NCI-H1694 treated with DMSO at 0.1 percent for 48 hours (cell line): ENCODE data around the gene SEMA6C.

Experiments used
- DNase-seq: peaks from one replicate; lab custom pipeline; 2025; lab: John Stamatoyannopoulos, UW

The SEMA6C gene

DNA sequence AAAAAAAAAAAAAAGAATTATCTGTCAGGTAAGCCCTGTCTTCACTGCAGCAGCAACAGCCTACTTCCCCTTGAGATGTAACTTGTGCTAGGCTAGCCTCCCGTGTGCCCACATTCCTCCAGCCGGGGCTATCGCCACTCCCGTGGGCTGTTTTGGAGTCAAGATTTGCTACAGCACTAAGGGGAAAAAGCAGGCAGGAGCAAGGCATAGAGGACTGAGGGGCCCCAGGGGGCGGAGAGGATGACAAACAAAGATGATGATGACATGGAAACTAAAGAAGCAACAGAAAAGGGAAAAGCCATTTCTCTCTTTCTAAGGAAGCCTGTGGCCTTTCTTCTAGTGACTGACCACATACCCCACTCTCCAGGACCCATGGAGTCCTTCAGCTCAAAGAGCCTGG is 11.9 kb upstream of the SEMA6C start:
- no peak for DNase-seq

DNA sequence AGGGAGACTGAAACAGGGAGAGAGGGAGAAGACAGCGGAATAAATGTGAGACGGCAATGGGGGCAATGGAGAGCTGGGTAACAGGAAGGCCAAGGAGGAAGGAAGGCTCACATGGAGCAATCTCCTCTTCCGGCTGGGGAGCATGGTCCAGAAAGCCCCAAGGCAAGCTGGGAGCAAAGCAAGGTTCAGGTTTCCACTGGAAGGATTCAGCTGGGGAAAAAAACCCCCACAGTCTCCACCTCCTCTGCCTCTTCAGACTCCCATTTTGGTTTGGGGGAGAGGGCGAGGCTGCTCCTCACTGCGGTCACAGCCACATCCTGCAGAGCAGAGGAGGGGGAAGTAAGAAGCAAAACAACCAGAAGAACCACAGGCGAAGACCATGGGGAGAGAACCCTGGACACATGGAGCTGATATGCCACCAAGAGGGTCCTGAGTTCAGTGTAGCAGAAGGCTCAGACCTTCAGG is 10.7 kb upstream of the SEMA6C start:
- DNase-seq: no peak

DNA sequence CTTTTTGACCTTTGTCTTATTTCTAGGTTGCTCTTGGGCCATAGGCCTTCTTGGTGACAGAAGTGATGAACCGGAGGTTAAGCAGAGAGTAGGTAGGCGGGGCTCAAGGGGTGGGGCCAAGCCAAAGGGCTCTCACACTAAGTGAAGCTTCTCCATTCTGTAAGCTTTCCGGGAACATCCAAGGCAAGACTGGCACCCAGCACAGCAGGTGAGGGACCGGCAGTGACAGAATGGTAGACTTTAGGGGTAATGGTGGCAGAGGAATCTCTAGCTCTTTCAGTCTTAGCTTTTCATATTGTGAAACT is 10.0 kb upstream of the SEMA6C start, which contains the start of gene TNFAIP8L2:
Gene TNFAIP8L2 (plus strand): TSS at position 135 of the 305 bp plus-strand sequence. CDS start 2,049 bp downstream, outside the sequence.
- DNase-seq: no peak

DNA sequence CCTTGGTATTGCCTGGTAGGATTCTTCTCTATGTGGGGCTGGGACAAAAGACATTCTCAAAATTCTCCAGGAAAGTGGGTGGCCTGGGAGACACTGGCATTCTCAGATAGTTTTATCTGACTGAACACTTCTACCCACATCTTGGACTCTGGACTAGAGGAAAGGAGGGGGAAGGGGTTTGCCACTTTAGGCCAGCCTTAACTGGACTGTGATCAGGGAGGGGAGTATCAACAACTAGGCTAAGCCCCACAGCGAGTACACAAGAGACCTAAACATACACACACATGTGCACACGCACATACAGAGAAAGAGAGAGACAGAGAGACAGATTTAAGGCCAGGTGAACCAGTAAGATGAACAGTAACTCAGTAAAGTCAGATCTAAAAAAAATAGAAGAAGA is 1.2 kb upstream of the SEMA6C start:
- DNase-seq: no peak

DNA sequence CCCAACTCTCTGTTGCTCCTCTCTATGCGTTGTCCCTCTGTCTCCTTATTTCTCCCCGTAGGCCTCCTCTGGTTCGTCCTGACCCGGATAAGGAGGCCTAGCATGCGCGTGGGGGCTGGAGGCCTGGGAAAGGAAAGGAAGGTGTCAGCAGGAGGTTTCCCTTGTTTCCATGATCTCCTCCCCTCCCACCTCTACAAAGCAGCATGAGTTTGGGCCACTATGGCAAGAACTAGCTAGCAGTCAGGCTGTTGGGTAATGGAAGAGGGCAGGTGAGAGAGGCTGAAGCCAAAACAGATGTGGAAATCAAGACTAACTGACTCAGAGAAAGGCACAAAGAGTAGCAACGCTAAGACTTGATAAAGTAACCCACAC is 687 bp upstream of the SEMA6C start:
- no peak for DNase-seq

DNA sequence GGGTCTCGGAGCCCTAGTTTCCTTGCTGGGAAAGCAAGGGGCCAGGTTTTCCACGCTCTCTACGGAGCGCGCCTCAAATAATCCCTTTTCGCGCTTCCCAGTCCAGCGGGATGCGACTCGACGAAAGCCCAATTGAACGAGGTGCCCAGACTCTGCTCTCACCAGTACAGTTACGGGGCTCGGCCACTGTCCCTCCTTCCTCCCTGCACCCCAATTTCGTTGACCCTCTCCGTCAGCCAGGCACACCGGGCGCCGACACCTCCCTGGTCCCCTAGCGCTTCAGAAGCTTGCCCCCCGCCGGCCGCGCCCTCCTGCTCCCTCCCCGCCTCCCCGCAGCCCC is 389 bp downstream of the SEMA6C start:
- no peak for DNase-seq

DNA sequence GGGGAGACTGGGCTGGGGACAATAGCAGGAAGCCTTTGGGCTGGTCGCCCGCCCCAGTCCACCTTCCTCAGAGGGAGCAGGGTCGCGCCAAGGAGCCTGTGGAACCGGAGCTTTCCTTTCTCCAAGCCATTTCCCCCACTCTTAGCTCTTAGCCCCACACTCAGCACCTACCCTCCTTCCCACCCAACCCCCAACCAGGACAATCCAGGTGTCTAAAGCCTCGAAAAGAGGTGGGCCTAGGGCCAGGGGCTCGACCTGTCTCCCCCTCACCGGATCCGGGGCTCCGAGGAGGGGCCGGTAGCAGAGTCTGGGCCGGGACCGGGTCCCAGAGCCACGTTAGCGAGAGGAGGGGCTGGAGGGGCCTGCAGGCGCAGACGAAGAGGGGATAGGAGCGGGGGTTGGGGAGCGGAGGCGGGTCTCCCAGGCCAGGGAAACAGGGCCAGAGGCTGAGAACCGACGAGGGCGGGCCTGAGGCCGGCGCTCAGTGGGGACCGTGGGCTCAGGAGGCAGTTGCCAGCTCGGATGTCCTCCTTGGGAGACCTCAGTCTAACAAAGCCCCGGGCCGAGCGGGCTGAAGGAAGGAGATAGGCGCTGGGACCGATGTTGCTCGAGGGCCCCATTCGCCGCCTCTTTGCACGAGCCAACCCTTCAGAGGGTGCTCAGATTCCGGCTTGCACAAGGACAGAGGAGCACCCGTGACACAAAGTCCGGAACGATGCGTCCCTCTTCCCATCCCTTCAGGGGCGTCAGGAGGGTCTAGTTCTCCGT is 943 bp downstream of the SEMA6C start:
- DNase-seq: no peak

DNA sequence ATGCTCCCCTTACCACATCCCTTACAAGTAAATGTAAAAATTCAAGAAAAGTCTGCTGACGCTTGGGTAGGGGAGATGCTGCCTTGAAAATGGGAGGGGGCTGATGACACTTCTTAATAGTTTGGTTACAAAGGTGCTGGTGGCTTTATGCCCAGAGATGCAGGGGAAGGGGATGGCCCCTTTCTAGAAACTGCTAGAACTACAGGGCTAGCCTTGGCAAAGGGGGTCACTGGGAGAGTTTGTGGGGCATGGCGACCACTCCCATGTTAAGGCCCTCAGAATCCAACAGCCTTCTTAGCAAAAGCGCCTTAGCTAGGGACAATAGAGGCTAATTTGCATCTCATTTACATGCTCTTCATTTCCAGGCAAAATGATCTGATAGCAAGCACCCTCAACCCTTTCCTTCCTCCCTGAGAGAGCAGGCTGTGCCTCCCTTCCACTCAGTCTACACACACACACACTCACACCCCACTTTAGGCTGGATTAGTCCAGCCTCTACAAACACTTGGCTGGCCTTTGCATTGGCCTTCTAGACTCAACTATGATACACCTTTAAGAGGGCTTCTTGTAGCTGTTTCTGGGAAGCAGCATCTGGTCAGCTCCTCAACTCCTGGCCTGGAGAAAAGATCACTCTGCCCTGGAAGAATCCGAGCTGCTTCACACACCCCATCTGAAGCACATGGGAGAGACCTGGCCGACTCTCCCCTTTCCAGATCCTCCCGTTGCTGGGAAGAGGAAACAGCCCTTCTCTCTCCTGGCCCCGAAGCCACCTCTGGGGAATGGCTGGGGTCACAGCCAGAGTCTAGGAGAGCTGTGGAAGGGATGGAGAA is 1.7 kb downstream of the SEMA6C start:
- no peak for DNase-seq

DNA sequence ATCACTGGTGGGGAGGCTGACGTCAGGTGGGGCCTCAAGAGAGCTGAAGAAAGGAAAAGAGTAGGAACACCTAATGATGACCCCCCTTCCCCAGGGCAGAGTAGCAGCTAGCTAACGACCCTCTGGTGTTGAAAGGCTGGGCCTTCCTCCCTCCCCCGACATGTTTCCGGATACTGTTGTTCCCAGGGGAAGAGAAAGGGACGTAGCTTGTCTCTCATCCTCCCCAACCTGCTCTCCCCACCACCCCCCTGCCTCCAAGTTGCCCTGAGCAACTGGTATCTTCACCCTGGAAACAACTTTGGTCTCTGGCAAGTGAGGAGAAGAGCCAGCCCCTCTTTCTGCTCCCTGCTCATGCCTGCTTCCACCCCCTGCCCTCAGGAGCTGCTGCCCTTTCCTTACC is 2.4 kb downstream of the SEMA6C start:
- DNase-seq: no peak

DNA sequence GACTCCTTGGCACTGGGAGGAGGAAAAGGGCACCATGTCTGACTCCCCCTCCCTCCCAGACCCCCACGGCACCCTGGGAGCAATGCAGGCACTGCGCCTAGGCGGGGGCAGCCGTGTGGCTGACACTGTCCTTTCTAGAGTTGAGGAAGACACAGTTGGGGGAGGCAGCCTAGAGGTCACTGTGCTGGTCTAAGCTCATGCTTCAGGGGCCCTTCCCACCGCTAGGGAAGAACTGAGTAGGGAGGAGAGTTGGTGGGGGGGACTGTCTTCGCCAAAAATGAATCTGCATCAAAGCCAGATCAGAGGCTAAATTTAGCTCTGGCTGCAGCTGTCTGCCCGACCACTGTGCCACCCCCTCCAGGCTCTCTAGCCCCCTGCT is 3.4 kb downstream of the SEMA6C start:
- DNase-seq: no peak

DNA sequence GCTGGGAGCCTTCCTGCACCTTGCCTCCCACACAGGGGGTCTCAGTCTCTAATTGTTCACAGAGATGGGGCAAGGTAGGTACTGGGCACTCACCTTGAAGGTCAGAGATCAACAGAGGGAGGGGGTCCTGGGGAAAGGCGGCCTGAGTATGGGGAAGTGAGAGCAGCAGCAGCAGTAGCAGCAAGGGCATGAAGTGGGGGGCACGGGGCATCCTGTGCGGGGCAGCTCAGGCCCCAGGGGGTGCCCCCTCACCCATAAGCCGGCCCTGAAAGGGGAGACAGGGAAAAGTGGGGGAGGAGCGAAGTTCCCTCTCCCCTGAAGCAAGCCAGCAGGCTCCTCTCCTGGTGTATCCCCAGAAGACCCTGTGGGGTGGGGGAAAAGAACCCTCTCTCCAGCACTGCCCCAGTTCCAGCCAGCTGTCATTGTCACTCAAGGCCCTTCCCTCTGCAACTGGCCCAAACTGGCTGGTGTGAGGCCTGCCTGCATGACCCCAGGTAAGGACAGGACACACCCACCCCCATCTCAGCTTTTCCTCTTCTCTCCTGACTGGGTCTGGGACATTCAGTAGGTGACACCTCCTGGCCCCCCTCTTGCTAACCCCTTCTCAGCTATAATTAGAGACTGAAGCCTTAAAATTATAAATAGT is 3.9 kb downstream of the SEMA6C start:
- DNase-seq: no peak

DNA sequence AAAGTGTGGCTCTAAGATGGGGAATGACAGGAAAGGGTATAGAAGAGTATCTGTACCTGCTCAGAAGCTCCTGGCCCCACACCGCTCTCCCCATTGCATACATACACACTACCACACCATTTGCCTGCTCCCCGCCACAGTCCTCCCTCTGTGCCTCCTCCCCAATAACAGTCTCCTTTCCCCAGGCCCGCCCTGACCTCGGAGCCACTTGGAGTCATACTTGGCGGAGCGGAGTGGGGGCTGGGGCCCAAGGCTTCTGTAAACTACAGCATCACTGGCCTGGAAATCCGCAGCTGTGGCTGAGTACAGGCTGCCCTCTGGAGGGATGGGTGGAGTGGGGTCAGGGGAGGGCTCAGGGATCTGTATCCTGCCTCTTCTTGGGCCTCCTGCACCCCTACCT is 8.6 kb downstream of the SEMA6C start:
- DNase-seq: no peak

DNA sequence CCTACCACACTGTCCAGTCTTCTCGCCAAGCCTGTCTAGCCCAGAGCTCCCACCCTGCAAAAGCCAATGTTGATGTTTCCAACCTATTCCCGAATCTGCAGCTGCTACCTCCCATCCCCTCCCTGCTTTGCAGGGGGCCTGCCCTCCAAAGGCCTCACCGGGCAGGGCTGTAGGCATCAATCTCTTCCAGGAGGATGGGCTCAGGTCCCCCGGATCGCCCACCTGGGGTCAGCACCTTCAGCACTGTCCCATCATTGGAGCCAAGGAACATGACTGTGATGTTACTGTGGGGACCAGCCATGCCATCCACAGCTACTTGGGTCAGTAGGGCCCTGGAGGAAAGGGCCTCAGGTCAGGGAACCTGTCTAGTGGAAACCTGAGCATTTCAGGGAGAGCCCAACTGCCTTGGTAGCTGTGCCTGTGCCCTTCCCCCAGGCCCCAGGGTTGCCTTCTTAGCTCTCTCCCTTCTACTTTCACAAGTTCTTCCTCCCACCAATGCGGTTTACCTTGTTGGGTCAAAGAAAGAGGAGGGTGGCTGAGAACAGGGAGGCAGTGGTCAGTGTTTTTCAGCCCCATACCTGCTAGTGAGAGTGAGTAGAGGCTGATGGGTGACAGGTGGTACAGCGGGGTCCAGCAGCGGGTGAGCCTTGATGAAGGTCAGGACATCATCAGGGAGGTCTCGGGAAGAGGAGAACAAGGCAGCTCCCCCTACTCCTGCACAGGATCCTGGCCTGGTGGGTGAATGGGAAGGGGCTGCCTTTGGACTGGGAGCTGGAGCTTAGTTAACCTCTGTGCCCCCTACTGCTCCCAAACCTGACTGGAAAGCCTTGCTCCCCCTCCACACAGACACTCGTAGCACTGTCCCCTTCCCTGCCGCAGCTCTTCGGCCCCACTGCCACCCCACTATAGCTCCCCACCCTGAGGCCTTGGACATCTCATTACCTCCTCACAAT is 10.7 kb downstream of the SEMA6C start:
- DNase-seq: no peak

DNA sequence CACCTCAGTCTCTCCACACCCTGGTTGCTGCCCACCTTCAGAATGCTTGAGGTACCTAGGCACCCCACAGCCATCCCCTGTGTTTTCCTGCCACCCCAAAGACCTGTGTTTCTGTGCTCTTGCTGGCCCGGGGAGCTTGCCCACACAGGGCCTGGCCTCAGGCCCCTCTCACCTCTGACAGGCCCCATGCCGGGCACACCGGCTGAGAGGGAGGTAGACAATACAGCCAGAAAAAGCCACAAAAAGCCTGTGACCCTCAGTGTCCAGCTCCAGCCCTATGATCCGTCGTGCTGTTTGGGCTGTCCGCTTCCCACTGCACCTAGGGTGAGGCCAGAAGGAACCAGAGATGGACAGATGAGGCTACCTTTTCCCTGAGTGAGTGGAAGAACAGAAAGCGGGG is 11.4 kb downstream of the SEMA6C start:
- no peak for DNase-seq

DNA sequence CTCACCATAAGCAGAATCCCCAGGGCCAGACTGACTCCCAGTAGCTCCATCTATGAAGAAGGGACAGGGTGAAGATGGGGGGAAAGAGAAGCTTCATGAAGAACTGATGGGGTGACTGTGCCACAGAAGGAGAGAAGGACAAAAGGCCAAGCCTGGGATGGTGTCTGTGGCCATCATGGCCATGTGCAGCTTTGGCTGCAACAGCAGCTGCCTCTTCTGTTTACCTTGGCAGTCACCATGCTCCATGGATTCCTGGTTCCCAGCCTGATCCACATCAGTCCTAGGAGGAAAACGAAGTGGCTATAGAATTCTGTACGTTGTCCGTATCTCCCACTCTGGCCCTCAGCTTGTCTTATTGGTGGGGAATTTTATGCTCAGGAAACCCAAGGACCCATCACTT is 12.0 kb downstream of the SEMA6C start:
- no peak for DNase-seq

DNA sequence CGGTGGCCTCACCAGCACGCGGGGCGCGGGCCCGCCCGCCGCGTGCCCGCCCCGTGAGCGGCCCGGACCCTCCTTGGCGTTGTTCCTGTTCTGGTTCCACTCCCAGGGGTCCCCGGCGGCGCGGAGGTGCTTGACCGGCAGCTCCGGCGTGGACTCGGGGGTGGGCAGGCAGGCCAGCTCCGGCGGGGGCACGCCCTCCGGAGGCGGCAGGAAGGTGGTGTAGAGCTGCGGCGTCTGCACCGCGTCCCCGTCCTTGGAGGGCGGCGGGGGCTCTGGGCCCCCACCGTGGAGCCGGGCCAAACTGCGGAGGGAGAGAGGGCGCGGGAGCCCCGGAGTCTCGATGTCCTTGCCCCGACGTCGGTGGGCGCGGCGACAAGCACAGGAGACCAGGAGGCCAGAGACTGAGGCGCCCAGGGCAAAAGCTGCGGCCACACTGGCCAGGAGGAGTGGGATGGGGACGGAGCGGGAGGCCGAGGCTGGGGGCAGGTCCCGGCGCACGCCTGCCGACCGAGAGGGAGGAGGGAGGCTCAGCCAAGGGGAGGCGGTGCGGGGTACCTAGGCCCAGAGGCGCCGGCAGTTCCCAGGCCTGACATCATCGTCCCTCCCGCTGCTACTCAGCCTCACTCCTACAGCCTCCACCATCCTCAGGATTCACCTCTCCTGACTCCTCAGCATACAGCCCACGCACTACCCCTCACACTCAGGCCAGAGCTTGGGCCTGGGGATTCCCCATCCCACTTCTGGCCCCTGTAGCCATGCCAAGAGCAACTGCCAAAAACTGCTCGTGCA is 13.2 kb downstream of the SEMA6C start:
- DNase-seq: no peak

DNA sequence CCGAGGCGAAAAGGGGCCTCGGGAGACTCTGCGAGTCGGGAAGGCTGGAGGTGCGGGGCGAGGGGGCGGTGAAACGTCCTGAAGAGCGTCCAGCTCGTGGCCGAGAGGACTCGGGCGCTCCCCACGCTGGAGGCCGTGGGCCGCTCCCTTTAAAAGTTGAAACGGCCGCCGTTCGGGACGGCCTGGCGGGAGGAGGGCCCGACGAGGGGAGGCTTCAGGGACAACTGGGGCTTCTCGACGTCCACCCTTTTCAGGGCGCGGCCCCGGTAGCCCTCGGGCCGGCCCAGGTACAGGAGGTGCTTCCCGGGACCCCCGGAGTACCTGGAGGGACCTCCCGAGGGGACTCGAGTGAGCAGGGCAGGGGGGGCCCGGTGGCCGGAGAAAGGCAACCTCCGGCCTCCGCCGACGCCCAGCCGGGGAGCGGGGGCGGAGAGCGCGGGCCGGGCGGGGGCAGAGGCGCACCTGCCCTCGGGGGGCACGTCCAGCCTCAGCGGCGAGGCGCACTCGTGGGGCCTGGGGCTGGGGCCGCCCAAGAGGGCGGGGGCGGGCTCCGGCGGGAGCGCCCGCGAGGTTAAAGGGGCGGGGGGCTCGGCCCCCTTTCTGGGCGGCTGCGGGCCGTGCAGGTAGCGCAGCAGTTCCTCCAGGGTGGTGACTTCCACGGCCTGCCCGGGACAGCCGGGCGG is 14.0 kb downstream of the SEMA6C start:
- no peak for DNase-seq

DNA sequence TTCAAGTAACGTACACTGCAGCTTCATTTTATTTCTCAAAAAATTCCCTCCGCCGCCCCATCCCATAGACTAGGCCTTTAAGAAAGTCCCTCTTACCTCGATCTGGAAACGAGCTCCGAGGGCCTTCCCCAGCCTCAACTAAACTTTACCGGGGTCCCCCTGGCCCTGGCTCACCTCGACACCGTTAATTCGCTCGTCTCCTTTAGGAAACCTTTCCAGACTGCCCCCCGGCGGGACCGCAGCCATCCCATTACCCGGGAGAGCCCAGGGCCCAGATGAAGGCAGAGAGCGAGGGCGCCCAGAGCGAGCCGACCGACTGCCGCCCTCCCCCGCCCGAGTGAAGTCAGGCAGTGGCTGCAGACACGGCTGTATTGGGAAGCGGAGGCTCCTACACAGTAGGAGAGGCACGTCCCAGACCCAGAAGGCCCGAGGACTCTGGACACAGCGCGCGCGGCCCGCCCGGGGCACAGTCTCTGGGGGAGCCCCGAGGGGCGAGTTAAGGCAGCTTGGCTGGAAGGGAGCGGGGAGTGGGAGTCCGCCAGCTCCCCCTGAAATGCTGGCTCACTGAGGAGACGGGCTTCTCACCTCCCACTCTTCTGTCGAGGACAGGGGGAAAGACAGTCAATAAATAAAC is 14.6 kb downstream of the SEMA6C start:
- no peak for DNase-seq

DNA sequence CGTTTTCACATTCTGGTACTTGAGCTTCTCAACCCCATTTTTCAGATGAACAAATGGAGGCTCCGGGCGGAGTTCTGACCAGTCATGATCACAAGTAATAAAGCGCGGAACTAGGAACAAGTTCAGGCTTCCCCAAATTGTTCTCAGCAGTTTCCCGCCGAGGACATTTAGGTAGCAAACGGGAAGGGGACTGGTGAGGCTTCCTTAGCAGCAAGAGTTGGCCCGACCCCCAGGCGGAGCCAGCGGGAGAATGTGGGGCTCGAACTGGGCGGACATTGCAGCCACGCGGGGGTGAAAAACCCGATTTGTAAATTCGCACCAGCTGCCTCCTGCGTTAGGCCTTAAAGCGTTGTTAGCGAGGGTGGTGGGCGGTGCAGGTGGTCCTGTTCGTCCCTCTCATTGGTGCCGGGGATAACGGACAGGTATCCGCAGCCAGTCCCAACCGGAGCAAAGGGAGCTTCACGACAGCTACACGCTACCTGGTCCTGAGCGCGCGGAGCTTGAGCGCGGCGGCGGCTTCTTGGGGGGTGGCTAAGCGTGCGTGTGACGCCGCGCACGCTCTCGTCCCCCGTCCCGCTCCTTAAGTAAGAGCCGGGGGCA is 15.3 kb downstream of the SEMA6C start:
- no peak for DNase-seq

DNA sequence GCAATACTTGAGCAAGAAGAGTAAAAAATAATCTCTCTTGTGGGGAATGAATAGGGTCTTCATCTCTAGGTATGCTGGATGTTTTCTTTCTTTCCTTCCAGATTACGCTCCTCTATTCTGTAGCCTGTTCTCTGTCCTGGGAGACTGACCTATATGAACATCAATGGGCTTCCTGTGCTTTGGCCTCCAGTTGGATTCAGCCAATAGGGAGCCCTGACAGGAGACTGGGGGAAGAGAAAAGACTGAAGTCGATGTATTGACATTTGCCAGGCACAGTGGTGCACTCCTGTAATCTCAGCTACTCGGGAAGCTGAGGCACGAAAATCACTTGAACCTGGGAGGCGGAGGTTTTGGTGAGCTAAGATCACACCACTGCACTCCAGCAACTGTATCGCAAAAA is 17.6 kb downstream of the SEMA6C start:
- DNase-seq: no peak
